Choroid plexus epithelial cell (primary cell): Measurements from ENCODE around the gene ZNRF4.

Source experiments
- DNase-seq: peaks from one replicate; pipeline ENCODE4 v3.0.0-alpha.2; 2010; ENCODE audit warnings: low read depth
- H3K4me3 ChIP-seq: 2 replicates; pipeline ENCODE4 v1.5.1; 2011; ENCODE audit warnings: low read depth, mild to moderate bottlenecking, control low read depth, low read length, moderate library complexity
- CTCF ChIP-seq: conservative IDR thresholded peaks from 2 replicates; pipeline ENCODE4 v1.5.1; 2011; ENCODE audit warnings: low read depth, mild to moderate bottlenecking, control low read depth, inconsistent platforms, low read length, moderate library complexity

Gene ZNRF4

GRCh38 chr19:5458420-5458819 lies 3.2 kb downstream of the ZNRF4 start:
- H3K4me3 ChIP-seq, result no peak overlapping the region
- no peak for TF ChIP-seq CTCF
- DNase-seq, result no peak

GRCh38 chr19:5459360-5459759 lies 4.1 kb downstream of the ZNRF4 start:
- TF ChIP-seq CTCF, result no peak
- no peak overlapping the region for H3K4me3 ChIP-seq
- DNase-seq, result peak; percentile 37

- no peak for TF ChIP-seq CTCF
These were observed 5.5 kb downstream of the ZNRF4 start for GRCh38 chr19:5460748-5461147.

GRCh38 chr19:5463959-5464358 lies 8.7 kb downstream of the ZNRF4 start:
- no peak for DNase-seq
- TF ChIP-seq CTCF, result no peak
- H3K4me3 ChIP-seq, result no peak overlapping the region

More at GRCh38 chr19:5460748-5461147, 5.5 kb downstream of the ZNRF4 start:
- no peak for DNase-seq
- H3K4me3 ChIP-seq, result no peak overlapping the region

GRCh38 chr19:5466072-5466471 lies 10.9 kb downstream of the ZNRF4 start:
- no peak for TF ChIP-seq CTCF
- DNase-seq, result no peak
- no peak overlapping the region for H3K4me3 ChIP-seq

- no peak overlapping the region for H3K4me3 ChIP-seq
- DNase-seq, result peak; percentile 10
- TF ChIP-seq CTCF, result no peak
These were observed 11.6 kb downstream of the ZNRF4 start for GRCh38 chr19:5466814-5467291.

- H3K4me3 ChIP-seq, result no peak overlapping the region
- no peak for DNase-seq
- TF ChIP-seq CTCF, result no peak
These were observed 15.1 kb downstream of the ZNRF4 start for GRCh38 chr19:5470264-5470671.
